Measurements from ENCODE around the gene C17orf67. TPM values are rescaled to one million over a fixed set of nuclear protein-coding genes. Genes with fewer than 3 reads are reported as not detected.

C17orf67 gene
- total and polyA plus RNA-seq, 2 experiments from 2014 or later = 1.0 to 3.7 TPM

GRCh38 chr17:56804454-56804853 is 29.3 kb downstream of the C17orf67 start:
- no peak for TF ChIP-seq ZNF114 (CRISPR knock-in tag; IDR thresholded peaks at IDR 0.05)
- TF ChIP-seq POLR2AphosphoS5 (IDR thresholded peaks at IDR 0.05; ENCODE audit: low read depth) = no peak
- no peak for TF ChIP-seq NANOG (IDR thresholded peaks at IDR 0.05; ENCODE audit: borderline replicate concordance)
- no peak for TF ChIP-seq ETS1 (IDR thresholded peaks at IDR 0.05)
- TF ChIP-seq ZNF331 (CRISPR knock-in tag; IDR thresholded peaks at IDR 0.05; ENCODE audit: low read depth) = no peak
- TF ChIP-seq EZH2phosphoT487 (IDR thresholded peaks at IDR 0.05; ENCODE audit: unreplicated experiment) = no peak
- TF ChIP-seq JUNB (IDR thresholded peaks at IDR 0.05; ENCODE audit: unreplicated experiment) = no peak
- TF ChIP-seq EZH2 (IDR thresholded peaks at IDR 0.05; ENCODE audit: low read depth, unreplicated experiment) = no peak
- no peak for TF ChIP-seq STAT1 (IDR thresholded peaks at IDR 0.05; ENCODE audit: unreplicated experiment)
- TF ChIP-seq, protein P1, sequence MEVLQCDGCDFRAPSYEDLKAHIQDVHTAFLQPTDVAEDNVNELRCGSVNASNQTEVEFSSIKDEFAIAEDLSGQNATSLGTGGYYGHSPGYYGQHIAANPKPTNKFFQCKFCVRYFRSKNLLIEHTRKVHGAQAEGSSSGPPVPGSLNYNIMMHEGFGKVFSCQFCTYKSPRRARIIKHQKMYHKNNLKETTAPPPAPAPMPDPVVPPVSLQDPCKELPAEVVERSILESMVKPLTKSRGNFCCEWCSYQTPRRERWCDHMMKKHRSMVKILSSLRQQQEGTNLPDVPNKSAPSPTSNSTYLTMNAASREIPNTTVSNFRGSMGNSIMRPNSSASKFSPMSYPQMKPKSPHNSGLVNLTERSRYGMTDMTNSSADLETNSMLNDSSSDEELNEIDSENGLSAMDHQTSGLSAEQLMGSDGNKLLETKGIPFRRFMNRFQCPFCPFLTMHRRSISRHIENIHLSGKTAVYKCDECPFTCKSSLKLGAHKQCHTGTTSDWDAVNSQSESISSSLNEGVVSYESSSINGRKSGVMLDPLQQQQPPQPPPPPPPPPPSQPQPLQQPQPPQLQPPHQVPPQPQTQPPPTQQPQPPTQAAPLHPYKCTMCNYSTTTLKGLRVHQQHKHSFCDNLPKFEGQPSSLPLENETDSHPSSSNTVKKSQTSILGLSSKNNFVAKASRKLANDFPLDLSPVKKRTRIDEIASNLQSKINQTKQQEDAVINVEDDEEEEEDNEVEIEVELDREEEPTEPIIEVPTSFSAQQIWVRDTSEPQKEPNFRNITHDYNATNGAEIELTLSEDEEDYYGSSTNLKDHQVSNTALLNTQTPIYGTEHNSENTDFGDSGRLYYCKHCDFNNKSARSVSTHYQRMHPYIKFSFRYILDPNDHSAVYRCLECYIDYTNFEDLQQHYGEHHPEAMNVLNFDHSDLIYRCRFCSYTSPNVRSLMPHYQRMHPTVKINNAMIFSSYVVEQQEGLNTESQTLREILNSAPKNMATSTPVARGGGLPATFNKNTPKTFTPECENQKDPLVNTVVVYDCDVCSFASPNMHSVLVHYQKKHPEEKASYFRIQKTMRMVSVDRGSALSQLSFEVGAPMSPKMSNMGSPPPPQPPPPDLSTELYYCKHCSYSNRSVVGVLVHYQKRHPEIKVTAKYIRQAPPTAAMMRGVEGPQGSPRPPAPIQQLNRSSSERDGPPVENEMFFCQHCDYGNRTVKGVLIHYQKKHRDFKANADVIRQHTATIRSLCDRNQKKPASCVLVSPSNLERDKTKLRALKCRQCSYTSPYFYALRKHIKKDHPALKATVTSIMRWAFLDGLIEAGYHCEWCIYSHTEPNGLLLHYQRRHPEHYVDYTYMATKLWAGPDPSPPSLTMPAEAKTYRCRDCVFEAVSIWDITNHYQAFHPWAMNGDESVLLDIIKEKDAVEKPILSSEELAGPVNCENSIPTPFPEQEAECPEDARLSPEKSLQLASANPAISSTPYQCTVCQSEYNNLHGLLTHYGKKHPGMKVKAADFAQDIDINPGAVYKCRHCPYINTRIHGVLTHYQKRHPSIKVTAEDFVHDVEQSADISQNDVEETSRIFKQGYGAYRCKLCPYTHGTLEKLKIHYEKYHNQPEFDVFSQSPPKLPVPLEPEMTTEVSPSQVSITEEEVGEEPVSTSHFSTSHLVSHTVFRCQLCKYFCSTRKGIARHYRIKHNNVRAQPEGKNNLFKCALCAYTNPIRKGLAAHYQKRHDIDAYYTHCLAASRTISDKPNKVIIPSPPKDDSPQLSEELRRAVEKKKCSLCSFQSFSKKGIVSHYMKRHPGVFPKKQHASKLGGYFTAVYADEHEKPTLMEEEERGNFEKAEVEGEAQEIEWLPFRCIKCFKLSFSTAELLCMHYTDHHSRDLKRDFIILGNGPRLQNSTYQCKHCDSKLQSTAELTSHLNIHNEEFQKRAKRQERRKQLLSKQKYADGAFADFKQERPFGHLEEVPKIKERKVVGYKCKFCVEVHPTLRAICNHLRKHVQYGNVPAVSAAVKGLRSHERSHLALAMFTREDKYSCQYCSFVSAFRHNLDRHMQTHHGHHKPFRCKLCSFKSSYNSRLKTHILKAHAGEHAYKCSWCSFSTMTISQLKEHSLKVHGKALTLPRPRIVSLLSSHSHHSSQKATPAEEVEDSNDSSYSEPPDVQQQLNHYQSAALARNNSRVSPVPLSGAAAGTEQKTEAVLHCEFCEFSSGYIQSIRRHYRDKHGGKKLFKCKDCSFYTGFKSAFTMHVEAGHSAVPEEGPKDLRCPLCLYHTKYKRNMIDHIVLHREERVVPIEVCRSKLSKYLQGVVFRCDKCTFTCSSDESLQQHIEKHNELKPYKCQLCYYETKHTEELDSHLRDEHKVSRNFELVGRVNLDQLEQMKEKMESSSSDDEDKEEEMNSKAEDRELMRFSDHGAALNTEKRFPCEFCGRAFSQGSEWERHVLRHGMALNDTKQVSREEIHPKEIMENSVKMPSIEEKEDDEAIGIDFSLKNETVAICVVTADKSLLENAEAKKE (CRISPR knock-in tag; IDR thresholded peaks at IDR 0.05) = no peak
- TF ChIP-seq CTCF (conservative IDR thresholded peaks at IDR 0.05; ENCODE audit: low read depth in 2 of 2) = no peak
- TF ChIP-seq, protein P2, sequence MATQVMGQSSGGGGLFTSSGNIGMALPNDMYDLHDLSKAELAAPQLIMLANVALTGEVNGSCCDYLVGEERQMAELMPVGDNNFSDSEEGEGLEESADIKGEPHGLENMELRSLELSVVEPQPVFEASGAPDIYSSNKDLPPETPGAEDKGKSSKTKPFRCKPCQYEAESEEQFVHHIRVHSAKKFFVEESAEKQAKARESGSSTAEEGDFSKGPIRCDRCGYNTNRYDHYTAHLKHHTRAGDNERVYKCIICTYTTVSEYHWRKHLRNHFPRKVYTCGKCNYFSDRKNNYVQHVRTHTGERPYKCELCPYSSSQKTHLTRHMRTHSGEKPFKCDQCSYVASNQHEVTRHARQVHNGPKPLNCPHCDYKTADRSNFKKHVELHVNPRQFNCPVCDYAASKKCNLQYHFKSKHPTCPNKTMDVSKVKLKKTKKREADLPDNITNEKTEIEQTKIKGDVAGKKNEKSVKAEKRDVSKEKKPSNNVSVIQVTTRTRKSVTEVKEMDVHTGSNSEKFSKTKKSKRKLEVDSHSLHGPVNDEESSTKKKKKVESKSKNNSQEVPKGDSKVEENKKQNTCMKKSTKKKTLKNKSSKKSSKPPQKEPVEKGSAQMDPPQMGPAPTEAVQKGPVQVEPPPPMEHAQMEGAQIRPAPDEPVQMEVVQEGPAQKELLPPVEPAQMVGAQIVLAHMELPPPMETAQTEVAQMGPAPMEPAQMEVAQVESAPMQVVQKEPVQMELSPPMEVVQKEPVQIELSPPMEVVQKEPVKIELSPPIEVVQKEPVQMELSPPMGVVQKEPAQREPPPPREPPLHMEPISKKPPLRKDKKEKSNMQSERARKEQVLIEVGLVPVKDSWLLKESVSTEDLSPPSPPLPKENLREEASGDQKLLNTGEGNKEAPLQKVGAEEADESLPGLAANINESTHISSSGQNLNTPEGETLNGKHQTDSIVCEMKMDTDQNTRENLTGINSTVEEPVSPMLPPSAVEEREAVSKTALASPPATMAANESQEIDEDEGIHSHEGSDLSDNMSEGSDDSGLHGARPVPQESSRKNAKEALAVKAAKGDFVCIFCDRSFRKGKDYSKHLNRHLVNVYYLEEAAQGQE (IDR thresholded peaks at IDR 0.05; ENCODE audit: unreplicated experiment) = no peak
- Histone ChIP-seq H3K9me2 (ENCODE audit: insufficient read depth) (peaks cover 3% of the 10 kb centered on the region; the same call in 1 of the 2 replicates), H3K27me3 (ENCODE audit: insufficient read depth) (no peaks in the 10 kb centered on the region), H3K4me2 (no peak overlapping the region), H3K27ac (ENCODE audit: low read depth) (no peak overlapping the region), H3K4me3 (no peak overlapping the region), H3K36me3 (ENCODE audit: insufficient read depth) (no peaks in the 10 kb centered on the region), H4K20me1 (replicated peaks; ENCODE audit: insufficient read depth) (no peaks in the 10 kb centered on the region), H3F3A (replicated peaks; ENCODE audit: low read depth) (no peaks in the 10 kb centered on the region), H2AFZ (no peak overlapping the region), H3K79me2 (replicated peaks; ENCODE audit: insufficient read depth) (no peaks in the 10 kb centered on the region), H3K4me1 (ENCODE audit: insufficient read depth) (no peaks in the 10 kb centered on the region)
- no peaks in the 10 kb centered on the region for H3K9me3 Mint-ChIP-seq
- no peaks in the 10 kb centered on the region for H3K27me3 Mint-ChIP-seq (ENCODE audit: insufficient read depth, low read depth, poor library complexity)
- peaks cover 2% of the 10 kb centered on the region; the same call in 2 of the 3 replicates for H3K4me1 Mint-ChIP-seq
- no peak overlapping the region for H3K4me3 Mint-ChIP-seq
- DNase-seq (ENCODE audit: low spot score) (no peak), ATAC-seq (no peak)
- no peaks in the 10 kb centered on the region for H3K36me3 Mint-ChIP-seq (ENCODE audit: low read depth)
- no peak overlapping the region for H3K27ac Mint-ChIP-seq

Measured in GM23338 (cell line).